ENCODE measurements around the gene USP6NL.

GRCh38 chr10:11435581-11435981 is 175.9 kb downstream of the USP6NL start:
- TF ChIP-seq POLR2AphosphoS5 (IDR thresholded peaks at IDR 0.05; ENCODE audit: low read depth, low read length) (no peak), POLR2A (IDR thresholded peaks at IDR 0.05; ENCODE audit: low read depth, low read length) (no peak)

Data from GM12892 (cell line).